Adipocyte (in vitro differentiated cells): ENCODE measurements around the gene WBP2.
A peak's percentile ranks its signal among the peaks of the same experiment; 100 is the strongest.
"Not testable (repeated sequence)": the region's sequence is repeated elsewhere in the genome, so short reads cannot be mapped to it uniquely, and the experiment has no call there.

Source experiments
- DNase-seq: peaks from one replicate; pipeline ENCODE4 v3.0.0-alpha.2; 2015; ENCODE audit warnings: low read depth
- H3K27me3 ChIP-seq: replicated peaks from 2 replicates; pipeline ENCODE4 v1.7.0; 2013; ENCODE audit warnings: mild to moderate bottlenecking, low read length, moderate library complexity; ENCODE audit not compliant: control insufficient read depth, insufficient read depth
- H3K36me3 ChIP-seq: 2 replicates; pipeline ENCODE4 v1.7.0; 2013; ENCODE audit warnings: low read length, mild to moderate bottlenecking, moderate library complexity; ENCODE audit not compliant: control insufficient read depth, insufficient read depth, severe bottlenecking
- H3K4me1 ChIP-seq: 2 replicates; pipeline ENCODE4 v1.7.0; 2013; ENCODE audit warnings: mild to moderate bottlenecking, low read length, moderate library complexity; ENCODE audit not compliant: control insufficient read depth, insufficient read depth
- H3K4me3 ChIP-seq: 2 replicates; pipeline ENCODE4 v1.7.0; 2013; ENCODE audit warnings: mild to moderate bottlenecking, low read length, moderate library complexity
- H3K9ac ChIP-seq: 2 replicates; pipeline ENCODE4 v1.7.0; 2013; ENCODE audit warnings: mild to moderate bottlenecking, low read length, moderate library complexity
- H3K9me3 ChIP-seq: 2 replicates; pipeline ENCODE4 v1.7.0; 2013; ENCODE audit warnings: mild to moderate bottlenecking, low read length, moderate library complexity; ENCODE audit not compliant: control insufficient read depth

WBP2 gene

GRCh38 chr17:75813081-75814020 is 41.8 kb downstream of the WBP2 start:
- Histone ChIP-seq H3K4me3 (no peak overlapping the region), H3K36me3 (peaks cover 64% of the 10 kb centered on the region), H3K9me3 (no peaks in the 10 kb centered on the region), H3K9ac (no peak overlapping the region), H3K27me3 (no peaks in the 10 kb centered on the region), H3K4me1 (peaks cover 27% of the 10 kb centered on the region)
- no peak for DNase-seq

GRCh38 chr17:75812096-75813013 is 42.8 kb downstream of the WBP2 start:
- Histone ChIP-seq H3K27me3 (no peaks in the 10 kb centered on the region), H3K36me3 (peaks cover 54% of the 10 kb centered on the region), H3K4me1 (peaks cover 27% of the 10 kb centered on the region), H3K9ac (no peak overlapping the region), H3K4me3 (no peak overlapping the region), H3K9me3 (no peaks in the 10 kb centered on the region)
- no peak for DNase-seq

- peaks cover 27% of the 10 kb centered on the region for H3K4me1 ChIP-seq
- H3K36me3 ChIP-seq: peaks cover 43% of the 10 kb centered on the region
- H3K9me3 ChIP-seq: no peaks in the 10 kb centered on the region
- no peak for DNase-seq
- H3K9ac ChIP-seq: no peak overlapping the region
- no peak overlapping the region for H3K4me3 ChIP-seq
- no peaks in the 10 kb centered on the region for H3K27me3 ChIP-seq
Observed at GRCh38 chr17:75811174-75811573, 44.0 kb downstream of the WBP2 start.

GRCh38 chr17:75810756-75811155 is 44.4 kb downstream of the WBP2 start:
- H3K36me3 ChIP-seq: peaks cover 43% of the 10 kb centered on the region
- H3K27me3 ChIP-seq, DNase-seq, H3K4me3 ChIP-seq, H3K9me3 ChIP-seq, H3K9ac ChIP-seq: not testable (repeated sequence)
- peaks cover 27% of the 10 kb centered on the region for H3K4me1 ChIP-seq

GRCh38 chr17:75810216-75810615 is 44.9 kb downstream of the WBP2 start:
- Histone ChIP-seq H3K4me1 (peaks cover 27% of the 10 kb centered on the region), H3K9ac (no peak overlapping the region), H3K4me3 (no peak overlapping the region), H3K9me3 (no peaks in the 10 kb centered on the region), H3K27me3 (no peaks in the 10 kb centered on the region), H3K36me3 (peaks cover 43% of the 10 kb centered on the region)
- DNase-seq: no peak

- Histone ChIP-seq H3K9ac (peak overlapping the region; percentile 0), H3K4me3 (no peak overlapping the region), H3K4me1 (peaks cover 21% of the 10 kb centered on the region), H3K36me3 (peaks cover 38% of the 10 kb centered on the region), H3K27me3 (no peaks in the 10 kb centered on the region), H3K9me3 (no peaks in the 10 kb centered on the region)
- no peak for DNase-seq
Observed at GRCh38 chr17:75809631-75810111, 45.5 kb downstream of the WBP2 start.

GRCh38 chr17:75808905-75809621 is 46.1 kb downstream of the WBP2 start:
- Histone ChIP-seq H3K9me3 (no peaks in the 10 kb centered on the region), H3K9ac (peak overlapping the region; percentile 48), H3K36me3 (peaks cover 33% of the 10 kb centered on the region), H3K27me3 (no peaks in the 10 kb centered on the region), H3K4me3 (no peak overlapping the region), H3K4me1 (peaks cover 18% of the 10 kb centered on the region)
- peak; percentile 35 for DNase-seq

GRCh38 chr17:75808549-75808904 is 46.6 kb downstream of the WBP2 start:
- peaks cover 32% of the 10 kb centered on the region for H3K36me3 ChIP-seq

GRCh38 chr17:75807861-75808260 is 47.3 kb downstream of the WBP2 start:
- H3K36me3 ChIP-seq: peaks cover 26% of the 10 kb centered on the region
- H3K4me3 ChIP-seq: no peak overlapping the region
- H3K4me1 ChIP-seq: peaks cover 18% of the 10 kb centered on the region
- no peaks in the 10 kb centered on the region for H3K27me3 ChIP-seq
- H3K9me3 ChIP-seq: no peaks in the 10 kb centered on the region
- DNase-seq: no peak
- no peak overlapping the region for H3K9ac ChIP-seq

More at GRCh38 chr17:75808549-75808904, 46.6 kb downstream of the WBP2 start:
- H3K9ac ChIP-seq: peak overlapping the region; percentile 48
- peaks cover 18% of the 10 kb centered on the region for H3K4me1 ChIP-seq
- DNase-seq: no peak
- H3K4me3 ChIP-seq: no peak overlapping the region
- no peaks in the 10 kb centered on the region for H3K27me3 ChIP-seq
- H3K9me3 ChIP-seq: no peaks in the 10 kb centered on the region

- H3K4me3 ChIP-seq: no peak overlapping the region
- H3K36me3 ChIP-seq: peaks cover 17% of the 10 kb centered on the region
- no peak for DNase-seq
- no peaks in the 10 kb centered on the region for H3K9me3 ChIP-seq
- no peaks in the 10 kb centered on the region for H3K27me3 ChIP-seq
- peaks cover 18% of the 10 kb centered on the region for H3K4me1 ChIP-seq
- H3K9ac ChIP-seq: no peak overlapping the region
Observed at GRCh38 chr17:75806822-75807500, 48.2 kb downstream of the WBP2 start.
